ENCODE measurements around the gene AQP1.
A peak's percentile ranks its signal among the peaks of the same experiment; 100 is the strongest.

The AQP1 gene

DNA sequence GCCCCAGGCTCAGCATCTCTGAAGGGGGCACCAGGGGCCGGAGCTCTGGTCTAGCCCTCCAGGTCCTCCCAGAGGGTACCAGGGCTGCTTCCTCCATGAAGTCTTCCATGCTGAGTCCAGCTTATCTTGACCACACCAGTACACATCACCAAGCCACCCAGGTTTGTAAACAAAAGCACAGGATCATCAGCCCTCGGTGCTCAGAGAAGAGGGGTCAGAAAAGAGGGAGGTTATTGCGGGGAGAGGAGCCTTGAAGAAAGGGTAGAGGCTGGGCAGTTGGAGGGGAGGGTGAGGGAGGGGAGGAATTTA lies 23.9 kb downstream of the AQP1 start:
- DNase-seq (ENCODE audit: low read depth): no peak

DNA sequence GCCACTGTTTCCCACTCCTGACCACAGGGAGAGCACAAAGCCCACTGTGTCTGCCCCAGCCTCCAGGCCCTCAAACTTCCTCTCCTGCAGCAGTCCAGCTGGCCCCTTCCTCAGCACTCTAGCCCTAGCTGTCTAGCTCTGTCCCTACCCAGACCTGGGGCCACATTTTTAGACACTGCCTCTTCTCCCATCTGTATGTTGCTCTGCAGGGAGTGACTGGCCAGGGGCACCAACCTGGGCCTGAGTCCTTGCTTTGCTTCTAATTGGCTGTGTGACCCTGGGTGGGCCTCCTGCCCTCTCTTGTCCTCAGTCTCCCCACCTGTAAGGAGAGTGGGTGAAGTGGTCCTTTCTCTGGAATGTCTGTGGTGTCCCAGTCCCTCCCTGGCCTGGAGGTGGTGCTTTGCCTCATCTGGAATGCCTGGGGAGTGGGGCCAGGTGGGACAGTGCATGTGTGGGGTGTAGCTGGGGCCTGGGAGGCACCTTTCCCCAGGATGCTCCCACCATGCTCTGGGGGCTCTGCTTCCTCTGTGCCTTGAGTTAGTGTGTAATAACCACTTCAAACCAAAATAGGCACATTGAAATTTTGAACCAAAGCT lies 25.1 kb downstream of the AQP1 start:
- DNase-seq (ENCODE audit: low read depth): no peak

DNA sequence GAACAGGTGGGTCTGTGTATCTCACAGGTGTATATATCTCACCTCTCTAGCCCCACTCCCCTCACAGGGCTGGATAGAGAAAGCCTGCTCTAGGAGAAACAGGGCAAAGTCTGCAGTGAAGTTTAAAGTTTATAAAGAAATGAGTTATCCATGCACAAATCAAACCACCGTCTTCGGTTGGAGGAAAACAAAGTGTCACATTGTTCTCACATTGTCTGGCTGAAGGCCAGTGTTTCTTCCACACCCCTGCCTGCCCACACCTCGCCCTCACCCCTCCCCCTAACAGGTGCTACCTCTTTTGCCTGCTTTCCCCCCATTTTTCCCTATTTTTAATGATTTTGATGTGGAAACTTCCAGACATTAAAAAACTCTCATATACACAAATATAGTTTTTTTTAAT lies 25.8 kb downstream of the AQP1 start:
- DNase-seq (ENCODE audit: low read depth): no peak

DNA sequence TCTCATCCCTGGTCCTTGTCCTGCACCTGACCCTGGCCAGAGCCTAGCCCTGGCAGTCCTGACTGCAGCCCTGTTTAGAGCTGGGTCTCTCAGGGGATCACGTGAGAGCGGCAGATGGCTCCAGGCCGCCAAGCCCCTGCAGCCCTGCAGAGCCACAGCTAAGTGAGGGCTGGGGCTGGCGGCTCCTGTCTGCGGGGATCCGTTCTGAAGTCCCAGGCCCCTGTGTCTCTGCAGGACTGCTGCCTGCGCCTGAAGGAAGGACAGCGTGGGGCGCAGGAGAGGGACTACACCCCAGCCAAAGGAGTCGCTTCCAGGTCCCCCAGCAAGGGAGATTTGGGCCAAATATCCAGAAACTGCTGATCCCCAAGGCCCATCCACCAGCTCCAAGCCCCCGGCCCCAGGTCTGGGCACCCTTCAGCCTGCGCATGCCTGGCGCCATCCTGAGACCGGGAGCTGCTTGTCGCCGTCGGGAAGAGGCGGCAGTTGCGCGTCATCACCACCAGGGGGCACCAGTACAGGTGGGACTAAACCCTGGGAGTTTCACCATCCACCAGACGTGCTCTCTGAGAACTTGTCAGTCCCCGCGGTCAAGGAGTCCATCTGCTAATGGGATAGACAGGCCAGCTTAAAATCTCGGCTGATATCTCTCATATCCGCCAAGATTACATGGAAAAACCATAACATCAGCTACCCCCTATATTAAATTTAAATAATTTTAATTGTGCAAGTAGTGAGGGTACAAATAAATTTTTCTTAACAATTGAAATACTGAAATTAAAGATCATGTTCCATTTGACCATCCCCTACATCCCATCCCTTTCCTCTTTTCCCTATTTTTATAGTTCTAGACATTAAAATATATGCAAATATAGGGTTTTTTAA lies 27.0 kb downstream of the AQP1 start:
- peak; percentile 63 for DNase-seq (ENCODE audit: low read depth)

DNA sequence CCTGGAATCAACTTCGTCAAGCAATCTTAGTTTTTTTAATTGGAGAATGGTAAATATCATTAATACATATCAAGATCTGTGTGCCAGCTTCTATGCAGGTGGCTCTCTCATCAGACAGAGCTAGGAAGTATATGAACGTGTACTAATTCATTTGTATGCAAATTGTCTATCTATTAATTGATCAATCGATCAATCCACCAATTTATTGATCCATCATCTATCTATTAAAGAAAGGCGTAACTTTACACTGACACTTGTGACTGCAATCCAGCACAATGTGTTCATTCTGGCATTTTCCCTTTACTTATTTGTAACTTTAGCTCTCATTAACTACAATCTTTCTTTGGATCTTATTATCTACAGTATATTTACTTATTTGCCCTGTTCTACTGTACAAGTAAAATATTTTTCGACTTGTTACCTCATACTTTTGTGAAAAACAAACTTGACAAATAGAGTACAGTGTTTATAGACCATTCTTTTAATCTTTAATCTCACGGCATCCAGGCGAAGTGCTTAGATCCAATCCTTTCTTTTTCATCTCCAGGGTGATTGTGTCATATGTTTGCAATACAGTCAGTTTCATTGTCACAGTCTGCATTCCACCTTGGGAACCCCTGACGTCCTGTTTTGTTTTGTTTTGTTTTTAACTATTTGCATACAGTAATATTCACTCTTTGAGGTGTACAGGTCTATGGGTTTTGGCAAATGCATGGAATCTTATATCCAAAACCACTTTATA lies 30.1 kb downstream of the AQP1 start:
- DNase-seq (ENCODE audit: low read depth): no peak

DNA sequence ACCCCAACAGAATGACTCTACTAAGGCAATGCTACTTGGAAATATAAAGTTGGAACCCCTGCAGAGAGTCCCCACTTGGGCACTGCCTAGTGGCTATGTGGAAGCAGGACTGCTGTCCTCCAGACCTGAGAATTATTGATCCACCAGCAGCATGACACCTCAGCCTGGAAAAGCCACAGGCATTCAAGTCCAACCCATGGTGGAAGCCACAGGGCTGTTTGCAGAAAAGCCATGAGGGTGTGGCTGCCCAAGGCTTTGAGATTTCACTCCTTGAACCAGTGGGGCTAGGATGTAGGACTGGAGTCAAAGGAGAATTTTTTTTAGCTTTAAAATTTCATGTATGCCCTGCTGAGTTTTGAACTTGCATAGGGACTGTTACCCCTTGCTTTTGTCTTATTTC lies 38.5 kb downstream of the AQP1 start:
- DNase-seq (ENCODE audit: low read depth): no peak

DNA sequence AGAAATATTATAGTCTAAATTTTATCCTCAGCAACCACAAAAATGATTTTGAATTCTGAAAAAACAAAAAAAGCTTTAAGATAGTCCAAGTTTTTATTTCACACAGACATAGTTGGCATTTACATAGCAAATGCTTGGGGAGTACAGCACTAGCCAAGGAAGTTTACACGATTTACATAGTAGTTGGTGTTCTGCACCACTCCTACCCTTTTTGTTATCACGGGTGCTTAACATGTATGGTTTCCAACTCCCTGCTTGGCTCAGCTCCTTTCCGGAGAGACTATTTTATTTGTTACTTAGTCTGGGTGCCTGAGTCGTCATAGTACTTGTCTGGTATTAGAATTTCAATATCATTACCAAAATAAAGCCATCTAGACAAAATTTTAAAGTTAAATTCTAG lies 43.3 kb downstream of the AQP1 start:
- DNase-seq (ENCODE audit: low read depth): no peak

DNA sequence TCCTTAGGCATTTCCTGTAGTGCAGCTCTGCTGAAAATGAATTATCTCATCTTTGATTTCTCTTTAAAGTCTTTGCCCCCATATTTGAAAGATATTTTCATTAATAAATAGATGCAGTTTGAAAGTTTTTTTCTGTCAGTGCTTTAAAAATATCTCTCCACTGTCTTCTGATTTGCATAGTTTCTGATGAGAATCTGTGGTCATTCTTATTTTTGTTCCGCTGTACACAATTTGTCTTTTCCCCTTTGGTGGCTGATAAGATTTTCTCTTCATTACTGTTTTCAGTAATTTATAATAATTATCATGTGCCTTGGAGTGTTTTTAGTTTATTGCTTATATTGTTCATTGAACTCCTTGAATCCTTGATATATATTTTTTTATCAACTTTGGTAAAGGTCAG lies 45.1 kb downstream of the AQP1 start:
- DNase-seq (ENCODE audit: low read depth): no peak

DNA sequence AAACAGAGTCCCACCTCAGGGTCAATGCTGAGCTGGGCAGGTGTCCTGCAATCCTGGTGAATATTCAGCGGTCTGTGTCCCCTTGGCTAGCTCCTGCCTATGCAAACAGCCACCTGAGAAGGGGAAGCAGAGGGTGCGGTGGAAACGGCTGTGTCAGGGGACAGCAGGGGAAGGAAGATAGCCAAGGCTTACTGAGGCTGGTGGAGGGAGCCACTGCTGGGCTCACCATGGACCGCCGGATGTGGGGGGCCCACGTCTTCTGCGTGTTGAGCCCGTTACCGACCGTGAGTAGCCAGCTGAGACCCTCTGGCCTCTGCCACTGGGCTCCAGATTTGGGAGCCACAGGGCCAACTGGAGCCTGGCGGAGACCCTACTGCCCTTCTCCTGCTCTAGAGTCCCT lies 52.2 kb downstream of the AQP1 start, which contains the start of gene GHRHR:
Gene GHRHR, plus strand, starts transcription at position 112 of the 400 bp plus-strand sequence. Its CDS starts 116 bp downstream, at position 228.
- no peak for DNase-seq (ENCODE audit: low read depth)

DNA sequence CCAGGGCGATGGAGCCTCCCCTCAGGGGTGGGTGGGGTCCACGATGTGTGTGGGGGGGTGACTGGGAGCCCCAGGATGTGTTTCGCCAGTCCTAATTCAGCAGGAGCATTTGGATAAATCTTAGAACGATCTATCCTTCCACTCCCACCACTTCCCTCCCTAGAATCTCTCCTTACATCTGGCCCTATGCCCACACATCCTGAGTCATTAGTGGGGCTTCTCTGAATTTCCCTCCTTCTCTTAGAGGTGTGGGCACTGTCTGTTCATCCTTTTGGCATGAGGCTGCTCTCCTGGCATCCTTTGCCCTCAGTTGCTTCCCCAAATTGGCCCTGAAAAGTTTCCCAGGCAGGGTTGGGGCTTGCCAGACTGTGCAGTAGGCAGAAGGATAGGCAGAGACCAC lies 53.7 kb downstream of the AQP1 start:
- DNase-seq (ENCODE audit: low read depth): no peak

DNA sequence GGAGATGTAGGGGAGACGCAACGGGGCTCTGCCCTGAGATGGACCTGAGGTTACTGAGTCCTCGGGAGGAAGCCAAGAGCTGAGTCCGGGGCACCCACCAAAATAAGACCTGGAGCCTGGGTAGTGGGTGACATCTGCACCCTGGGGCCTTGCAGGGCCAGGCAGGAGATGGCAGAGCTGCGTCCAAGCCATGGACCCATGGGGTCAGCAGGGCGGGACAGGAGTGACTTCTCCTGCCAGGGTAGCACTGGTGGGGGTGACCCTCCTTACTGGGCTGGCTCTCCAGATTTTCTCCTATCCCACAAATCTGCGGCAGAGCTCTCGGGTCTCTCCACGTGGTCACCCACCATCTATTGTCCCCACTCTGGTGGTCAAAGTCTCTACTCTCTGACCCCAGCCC lies 54.2 kb downstream of the AQP1 start:
- no peak for DNase-seq (ENCODE audit: low read depth)

DNA sequence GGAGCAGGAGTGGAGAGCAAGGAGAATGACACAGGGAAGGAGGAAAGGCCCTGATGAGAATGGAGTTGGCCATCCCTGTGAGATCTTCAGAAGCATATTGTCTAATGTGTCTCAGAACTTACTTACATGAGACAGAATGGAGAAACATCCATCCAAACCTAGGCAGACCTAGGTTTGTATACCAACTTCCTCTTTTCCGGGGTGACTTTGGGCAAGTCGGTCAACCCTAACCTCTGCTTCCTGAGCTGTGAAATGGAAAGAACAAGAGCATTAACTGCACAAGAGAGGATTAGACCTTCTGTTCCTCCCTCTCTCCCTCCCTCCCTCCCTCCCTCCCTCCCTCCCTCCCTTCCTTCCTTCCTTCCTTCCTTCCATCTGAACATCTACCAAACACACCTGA lies 56.6 kb downstream of the AQP1 start:
- DNase-seq (ENCODE audit: low read depth): no peak

DNA sequence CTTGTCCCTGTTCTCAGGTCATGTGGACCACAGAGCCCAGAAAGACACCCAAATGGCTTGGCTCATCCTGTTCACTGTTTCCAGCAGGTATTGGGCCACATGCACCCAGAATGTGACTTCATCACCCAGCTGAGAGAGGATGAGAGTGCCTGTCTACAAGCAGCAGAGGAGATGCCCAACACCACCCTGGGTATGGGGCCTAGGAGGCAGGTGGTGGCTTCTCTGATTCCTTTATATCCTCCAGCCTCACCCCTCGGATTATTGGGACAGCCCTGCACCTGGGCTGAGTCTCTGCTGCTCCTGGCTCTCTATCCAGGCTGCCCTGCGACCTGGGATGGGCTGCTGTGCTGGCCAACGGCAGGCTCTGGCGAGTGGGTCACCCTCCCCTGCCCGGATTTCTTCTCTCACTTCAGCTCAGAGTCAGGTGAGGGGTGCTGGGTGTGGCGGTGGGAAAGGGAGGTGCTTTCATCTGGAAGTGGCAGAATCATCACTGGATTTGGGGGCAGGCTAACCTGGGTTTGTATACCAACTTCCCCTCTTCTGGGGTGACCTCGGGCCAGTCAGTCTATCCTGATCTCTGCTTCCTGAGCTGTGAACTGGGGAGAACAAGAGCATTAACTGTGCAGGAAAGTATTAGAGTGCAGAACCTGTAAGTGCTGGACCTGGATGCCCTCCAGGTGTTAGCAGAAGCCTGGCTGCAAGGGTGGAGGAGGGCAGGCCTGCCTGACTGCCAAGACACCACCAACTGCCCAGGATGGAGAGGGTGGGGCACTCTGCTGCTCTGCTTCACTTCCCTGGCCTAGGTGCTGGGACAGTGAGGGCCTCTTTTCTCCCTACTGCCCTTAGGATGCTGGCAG lies 57.3 kb downstream of the AQP1 start:
- DNase-seq (ENCODE audit: low read depth): no peak

DNA sequence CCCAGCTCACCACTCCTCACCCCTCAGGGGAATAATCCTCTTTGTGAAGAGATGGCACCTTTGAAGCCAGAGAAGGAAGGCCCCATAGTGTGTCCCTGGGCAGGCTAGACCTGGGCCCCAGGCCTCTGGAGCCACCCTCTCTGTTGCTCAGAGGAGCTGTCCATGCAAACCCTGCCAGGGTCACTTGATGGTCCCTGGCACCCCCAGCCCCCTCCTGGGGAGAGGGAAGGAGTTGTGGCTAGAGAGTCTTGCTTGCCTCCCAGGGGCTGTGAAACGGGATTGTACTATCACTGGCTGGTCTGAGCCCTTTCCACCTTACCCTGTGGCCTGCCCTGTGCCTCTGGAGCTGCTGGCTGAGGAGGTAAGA lies 57.9 kb downstream of the AQP1 start:
- no peak for DNase-seq (ENCODE audit: low read depth)

DNA sequence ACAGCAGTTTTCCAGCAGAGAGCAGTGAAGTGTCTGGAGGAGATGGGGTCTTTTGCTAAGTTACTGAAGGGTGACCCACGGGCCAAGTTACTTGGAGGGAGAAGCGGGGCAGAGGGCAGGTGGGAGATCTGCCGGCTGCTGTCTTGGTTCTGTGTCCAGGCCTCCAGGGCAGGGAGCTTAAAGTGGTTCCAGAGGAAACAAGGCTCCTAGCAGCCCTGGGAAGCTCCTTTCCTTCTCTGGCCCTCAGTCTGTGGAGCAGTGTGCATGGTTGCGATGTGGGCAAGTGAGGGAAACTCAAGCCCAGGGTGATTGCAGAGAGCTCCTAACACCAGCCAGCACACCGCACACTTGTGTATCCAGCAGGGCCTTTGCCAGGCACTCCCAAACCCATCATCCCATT lies 58.4 kb downstream of the AQP1 start:
- no peak for DNase-seq (ENCODE audit: low read depth)

DNA sequence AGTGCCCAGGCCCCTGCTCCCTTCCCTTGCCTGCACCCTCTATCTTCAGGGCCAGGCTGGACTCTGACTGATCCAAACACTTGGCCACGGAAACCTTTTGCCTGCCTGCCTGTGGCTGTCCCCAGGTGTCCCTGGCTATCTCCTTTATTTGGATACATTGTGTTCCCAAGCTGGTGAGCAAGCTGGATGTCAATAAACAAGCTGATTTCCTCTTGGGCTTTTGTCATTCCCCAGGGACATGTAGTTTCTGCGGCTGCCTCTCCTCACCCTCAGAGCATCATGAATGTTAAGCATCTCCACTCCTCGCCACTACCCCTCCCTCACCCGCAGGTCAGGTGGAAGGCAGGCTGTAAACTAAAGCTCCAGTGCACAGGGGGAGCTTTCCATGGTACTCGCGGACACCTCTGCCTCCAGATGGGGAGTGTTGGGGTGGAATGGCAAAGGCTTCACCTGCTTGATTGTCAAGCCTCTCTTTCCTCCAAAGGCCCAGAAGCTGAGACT lies 59.0 kb downstream of the AQP1 start:
- DNase-seq (ENCODE audit: low read depth): no peak

DNA sequence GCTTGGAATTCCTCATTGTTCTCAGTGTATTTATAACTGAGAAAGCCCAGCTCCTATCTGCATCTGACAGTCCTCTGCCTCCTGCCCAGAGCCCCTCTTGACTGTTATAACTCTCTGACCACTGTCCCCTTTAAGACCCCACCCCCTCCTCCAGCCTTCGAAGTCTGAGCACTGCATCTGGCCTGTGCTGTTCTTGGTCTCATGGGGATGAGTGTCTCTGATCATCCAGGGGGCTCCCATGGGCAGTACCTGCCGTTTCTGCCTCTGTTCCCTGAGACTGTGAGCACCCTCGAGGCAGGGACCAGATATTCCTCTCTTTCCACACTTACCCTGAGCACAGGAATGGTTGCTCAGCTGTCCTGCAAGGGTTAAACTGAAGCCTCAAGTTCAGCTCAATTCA lies 59.8 kb downstream of the AQP1 start:
- DNase-seq (ENCODE audit: low read depth): no peak

DNA sequence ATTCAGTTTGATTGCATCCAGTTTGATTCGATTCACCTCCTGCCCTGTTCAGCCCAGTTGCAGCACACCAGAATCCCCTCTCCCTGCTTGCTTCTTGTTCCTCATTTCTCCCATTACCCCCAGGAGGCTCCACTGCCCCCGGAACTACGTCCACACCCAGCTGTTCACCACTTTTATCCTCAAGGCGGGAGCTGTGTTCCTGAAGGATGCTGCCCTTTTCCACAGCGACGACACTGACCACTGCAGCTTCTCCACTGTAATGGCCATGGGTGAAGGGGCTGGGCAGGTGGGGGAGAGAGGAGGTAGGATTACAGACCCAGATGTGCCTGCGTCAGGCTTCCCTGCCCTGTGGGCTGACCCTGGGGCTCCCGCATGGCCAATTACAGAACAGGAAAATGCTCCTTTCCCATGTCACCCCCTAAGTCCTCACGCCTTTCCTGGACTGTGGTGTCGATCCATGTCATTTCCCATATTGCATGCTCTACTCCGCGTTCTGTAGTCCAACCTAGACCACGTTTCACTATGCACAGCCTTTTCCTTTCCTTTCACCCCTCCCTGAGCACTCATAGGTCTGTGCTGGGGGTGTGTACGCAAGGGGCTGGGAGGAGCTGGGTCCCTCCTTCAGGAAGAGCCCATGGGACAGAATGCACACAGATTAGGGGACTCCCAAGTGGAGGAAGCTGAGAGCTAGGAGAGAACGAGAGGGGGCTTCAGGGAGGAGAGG lies 60.3 kb downstream of the AQP1 start:
- no peak for DNase-seq (ENCODE audit: low read depth)

DNA sequence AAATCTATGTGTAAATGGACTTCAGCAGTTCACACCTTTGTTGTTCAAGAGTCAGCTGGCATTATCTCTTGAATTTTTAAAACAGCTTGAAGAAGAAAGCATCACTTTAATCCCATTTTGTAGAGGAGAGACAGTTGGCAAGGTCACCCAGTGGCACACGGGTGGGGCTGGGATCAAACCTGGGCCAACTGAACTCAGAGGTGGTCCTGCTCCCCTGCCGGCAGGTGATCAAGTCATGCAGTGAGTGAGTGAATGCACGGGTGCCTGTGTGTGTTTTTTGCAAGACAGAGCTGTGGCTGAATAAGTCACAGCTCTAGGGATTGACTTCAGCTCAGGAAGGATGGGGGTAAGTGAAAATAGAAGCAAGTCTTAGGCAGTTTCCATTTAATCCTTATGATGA lies 61.6 kb downstream of the AQP1 start:
- no peak for DNase-seq (ENCODE audit: low read depth)

DNA sequence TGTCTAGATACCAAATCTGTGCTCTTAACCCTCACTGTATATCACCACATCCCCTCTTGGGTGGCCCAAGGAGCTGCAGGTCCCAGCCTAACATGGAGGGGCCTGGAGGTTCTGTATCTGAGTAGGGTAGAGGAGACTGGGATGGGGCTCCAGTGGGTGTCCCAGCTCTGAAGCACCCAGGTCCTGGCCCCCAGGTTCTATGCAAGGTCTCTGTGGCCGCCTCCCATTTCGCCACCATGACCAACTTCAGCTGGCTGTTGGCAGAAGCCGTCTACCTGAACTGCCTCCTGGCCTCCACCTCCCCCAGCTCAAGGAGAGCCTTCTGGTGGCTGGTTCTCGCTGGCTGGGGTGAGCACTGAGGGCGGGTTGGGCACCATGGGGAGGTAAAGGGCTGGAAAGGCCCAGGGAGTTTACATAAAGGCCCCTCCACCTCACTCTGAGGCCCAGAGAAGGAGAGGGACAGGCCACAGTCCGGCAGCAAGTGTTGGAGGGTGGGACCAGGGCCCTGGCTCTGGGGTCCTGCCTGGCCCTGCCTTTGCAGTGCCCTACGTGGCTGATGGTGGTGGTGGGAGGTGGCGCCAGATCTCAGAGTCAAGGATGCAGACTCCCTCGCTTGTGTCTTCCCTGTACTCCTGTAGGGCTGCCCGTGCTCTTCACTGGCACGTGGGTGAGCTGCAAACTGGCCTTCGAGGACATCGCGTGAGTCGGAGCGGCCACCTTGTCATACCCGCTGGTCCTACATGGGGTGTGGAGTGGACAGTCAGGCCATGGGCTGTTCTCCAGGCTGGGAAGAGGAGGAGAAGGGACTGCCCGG lies 62.3 kb downstream of the AQP1 start:
- DNase-seq (ENCODE audit: low read depth): no peak
